ENCODE data around the gene LCE6A. TPM values are rescaled to one million over a fixed set of nuclear protein-coding genes. Genes with fewer than 3 reads are reported as not detected.

The LCE6A gene
- total and polyA plus RNA-seq, 2 donors (not counting 1 experiment from before 2014, with no cell fraction given) = not detected

- Histone ChIP-seq H3K4me1 (ENCODE audit: control insufficient read depth, extremely low read depth, insufficient read depth, low read length) (no peaks in the 10 kb centered on the region), H3K36me3 (ENCODE audit: control insufficient read depth, insufficient read depth, low read length) (no peaks in the 10 kb centered on the region), H3K4me3 (replicated peaks in 1 of 4; ENCODE audit: control extremely low read depth in 1 of 4, insufficient read depth in 1 of 4, low read depth in 3 of 4, low read length in 4 of 4) (no peak overlapping the region), H4K20me1 (ENCODE audit: control insufficient read depth, extremely low read depth, insufficient read depth, low read length) (no peaks in the 10 kb centered on the region), H3K4me2 (ENCODE audit: extremely low read depth, insufficient read depth, low read length) (no peak overlapping the region), H3K27ac (ENCODE audit: insufficient read depth, low read length) (no peak overlapping the region), H2AFZ (ENCODE audit: low read length) (no peak overlapping the region), H3K9ac (ENCODE audit: insufficient read depth, low read length) (no peak overlapping the region), H3K79me2 (ENCODE audit: control insufficient read depth, insufficient read depth, low read length) (no peaks in the 10 kb centered on the region), H3K9me3 (ENCODE audit: control insufficient read depth, insufficient read depth, low read depth, low read length) (no peaks in the 10 kb centered on the region), H3K27me3 (ENCODE audit: control insufficient read depth, insufficient read depth, low read length) (no peaks in the 10 kb centered on the region)
- no peak for DNase-seq (ENCODE audit: low read depth in 2 of 2)
- TF ChIP-seq CTCF (conservative IDR thresholded peaks at IDR 0.05 in 1 of 2, IDR thresholded peaks at IDR 0.05 in 1 of 2; ENCODE audit: low read depth in 1 of 2, low read length in 2 of 2) (no peak), EZH2 (IDR thresholded peaks at IDR 0.05; ENCODE audit: low read length, missing control alignments) (no peak)
These were observed 13.0 kb downstream of the LCE6A start for GRCh38 chr1:152855661-152856060.

DNA sequence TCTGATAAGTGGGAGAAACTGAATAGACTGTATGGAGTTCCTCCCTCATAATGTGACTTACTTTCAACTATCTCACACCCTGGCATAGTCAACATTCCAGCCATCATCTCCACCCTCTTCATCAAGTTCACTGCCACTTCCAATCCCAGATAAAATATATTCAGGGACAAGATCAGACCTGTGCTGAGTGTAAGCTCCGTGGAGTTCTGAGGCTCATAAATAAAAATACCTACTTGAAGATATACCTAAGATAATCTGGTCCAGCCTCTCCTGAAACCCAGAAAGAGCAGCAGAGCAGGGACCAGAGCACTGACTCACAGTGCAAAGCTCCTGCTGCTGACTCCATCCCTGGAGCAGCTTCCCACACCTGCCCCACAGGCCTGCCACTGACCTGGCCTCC, 15.4 kb downstream of the LCE6A start:
- no peaks in the 10 kb centered on the region for H3K79me2 ChIP-seq (ENCODE audit: control insufficient read depth, insufficient read depth, low read length)
- TF ChIP-seq EZH2 (IDR thresholded peaks at IDR 0.05; ENCODE audit: low read length, missing control alignments) (no peak), CTCF (conservative IDR thresholded peaks at IDR 0.05 in 1 of 2, IDR thresholded peaks at IDR 0.05 in 1 of 2; ENCODE audit: low read depth in 1 of 2, low read length in 2 of 2) (no peak)
- DNase-seq (ENCODE audit: low read depth in 2 of 2) = no peak
- H3K4me3 ChIP-seq (replicated peaks in 1 of 4; ENCODE audit: control extremely low read depth in 1 of 4, insufficient read depth in 1 of 4, low read depth in 3 of 4, low read length in 4 of 4) = no peak overlapping the region
- H3K9ac ChIP-seq (ENCODE audit: insufficient read depth, low read length) = no peak overlapping the region
- H4K20me1 ChIP-seq (ENCODE audit: control insufficient read depth, extremely low read depth, insufficient read depth, low read length) = no peaks in the 10 kb centered on the region
- no peak overlapping the region for H2AFZ ChIP-seq (ENCODE audit: low read length)
- H3K27me3 ChIP-seq (ENCODE audit: control insufficient read depth, insufficient read depth, low read length) = no peaks in the 10 kb centered on the region
- no peak overlapping the region for H3K4me2 ChIP-seq (ENCODE audit: extremely low read depth, insufficient read depth, low read length)
- H3K27ac ChIP-seq (ENCODE audit: insufficient read depth, low read length) = no peak overlapping the region
- H3K9me3 ChIP-seq (ENCODE audit: control insufficient read depth, insufficient read depth, low read depth, low read length) = no peaks in the 10 kb centered on the region
- H3K36me3 ChIP-seq (ENCODE audit: control insufficient read depth, insufficient read depth, low read length) = no peaks in the 10 kb centered on the region
- H3K4me1 ChIP-seq (ENCODE audit: control insufficient read depth, extremely low read depth, insufficient read depth, low read length) = no peaks in the 10 kb centered on the region

DNA sequence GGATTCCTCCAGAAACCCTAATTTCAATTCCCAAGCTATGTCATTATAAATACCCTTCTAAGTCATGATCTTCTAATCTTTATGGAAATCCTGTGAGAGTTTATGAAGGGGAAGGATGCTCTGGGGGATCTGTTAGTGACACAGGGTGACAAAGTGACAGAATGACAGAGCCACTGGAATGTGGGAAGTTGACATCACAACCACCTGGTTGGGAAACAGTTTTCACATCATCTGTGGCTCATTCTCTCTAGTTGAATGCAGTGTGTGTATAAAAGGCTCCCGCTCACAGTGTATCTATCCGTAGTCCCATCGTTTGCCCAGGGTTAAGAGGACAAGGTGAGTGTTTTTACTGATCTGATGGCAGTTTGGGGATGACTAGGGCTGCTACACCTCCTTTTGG, 17.0 kb downstream of the LCE6A start, which contains the start of gene LCE7A:
LCE7A (plus strand) TSS at position 301 of the 400 bp plus-strand sequence. CDS start 702 bp downstream, outside the sequence.
- TF ChIP-seq EZH2 (IDR thresholded peaks at IDR 0.05; ENCODE audit: low read length, missing control alignments) (no peak), CTCF (conservative IDR thresholded peaks at IDR 0.05 in 1 of 2, IDR thresholded peaks at IDR 0.05 in 1 of 2; ENCODE audit: low read depth in 1 of 2, low read length in 2 of 2) (no peak)
- no peaks in the 10 kb centered on the region for H3K9me3 ChIP-seq (ENCODE audit: control insufficient read depth, insufficient read depth, low read depth, low read length)
- H4K20me1 ChIP-seq (ENCODE audit: control insufficient read depth, extremely low read depth, insufficient read depth, low read length) = no peaks in the 10 kb centered on the region
- no peaks in the 10 kb centered on the region for H3K4me1 ChIP-seq (ENCODE audit: control insufficient read depth, extremely low read depth, insufficient read depth, low read length)
- H3K36me3 ChIP-seq (ENCODE audit: control insufficient read depth, insufficient read depth, low read length) = no peaks in the 10 kb centered on the region
- no peak within 1 kb of the TSS for H3K27ac ChIP-seq (ENCODE audit: insufficient read depth, low read length)
- H3K9ac ChIP-seq (ENCODE audit: insufficient read depth, low read length) = no peak within 1 kb of the TSS
- H3K4me3 ChIP-seq (replicated peaks in 1 of 4; ENCODE audit: control extremely low read depth in 1 of 4, insufficient read depth in 1 of 4, low read depth in 3 of 4, low read length in 4 of 4) = no peak within 1 kb of the TSS
- H3K79me2 ChIP-seq (ENCODE audit: control insufficient read depth, insufficient read depth, low read length) = no peaks in the 10 kb centered on the region
- H2AFZ ChIP-seq (ENCODE audit: low read length) = no peak within 1 kb of the TSS
- H3K27me3 ChIP-seq (ENCODE audit: control insufficient read depth, insufficient read depth, low read length) = no peaks in the 10 kb centered on the region
- DNase-seq (ENCODE audit: low read depth in 2 of 2) = no peak
- no peak within 1 kb of the TSS for H3K4me2 ChIP-seq (ENCODE audit: extremely low read depth, insufficient read depth, low read length)
